GM12872 (cell line): ENCODE results near the gene PIM2.

Experiments used
- CTCF ChIP-seq: IDR thresholded peaks from 3 replicates; pipeline ENCODE4 v1.5.1; 2011; ENCODE audit warnings: low read depth, mild to moderate bottlenecking, low read length, moderate library complexity; ENCODE audit not compliant: insufficient read depth

PIM2 gene

GRCh38 chrX:48864210-48864609 lies 54.6 kb downstream of the PIM2 start:
- TF ChIP-seq CTCF, result no peak
